IMR-90 (cell line): ENCODE results near the gene TIMM21. TPM values are rescaled to one million over a fixed set of nuclear protein-coding genes. Genes with fewer than 3 reads are reported as not detected.

Experiments used
- ATAC-seq: fragments of 200-7000 bp; cut with Tn5 transposase; 2 replicates; pipeline ENCODE4 v1.9.1; 2020; ENCODE audit warnings: low read depth, mild to moderate bottlenecking, moderate library complexity
- BruUV-seq: library from RNA; stranded (reverse); fragments of 400-500 nt; replicated peaks from 2 replicates; lab custom pipeline; 2021; lab: Mats Ljungman, UMichigan
- CTCF ChIA-PET: fragments of 300-600 bp; formaldehyde crosslinking; extraction: SDS; loops from one replicate; lab custom pipeline; 2021; ENCODE audit warnings: antibody characterized with exemption; lab: Yijun Ruan, JAX
- POLR2A ChIA-PET: fragments of 300-600 bp; sonication (Branson Sonifier 250); formaldehyde crosslinking; loops from one replicate; lab custom pipeline; 2022; ENCODE audit warnings: antibody characterized with exemption; ENCODE audit not compliant: unreplicated experiment; lab: Charles Lee
- DNase-seq: peaks from one replicate; pipeline ENCODE4 v3.0.0; 2013
- H2AFZ ChIP-seq: replicated peaks from 2 replicates; pipeline ENCODE3; 2013; ENCODE audit warnings: low read length, mild to moderate bottlenecking; ENCODE audit not compliant: poor library complexity
- H2AK5ac ChIP-seq: 2 replicates; pipeline ENCODE4 v1.6.1; 2013; ENCODE audit warnings: low read depth, low read length, inconsistent platforms
- H2AK9ac ChIP-seq: replicated peaks from 2 replicates; pipeline ENCODE3; 2013; ENCODE audit warnings: mild to moderate bottlenecking, low read depth, low read length, moderate library complexity; ENCODE audit not compliant: poor library complexity
- H2BK120ac ChIP-seq: 2 replicates; pipeline ENCODE4 v1.6.1; 2013; ENCODE audit warnings: low read depth, low read length, inconsistent platforms
- H2BK15ac ChIP-seq: 3 replicates; pipeline ENCODE4 v1.6.1; 2013; ENCODE audit warnings: low read depth, low read length, inconsistent platforms
- H2BK20ac ChIP-seq: 2 replicates; pipeline ENCODE4 v1.6.1; 2013; ENCODE audit warnings: low read depth, mild to moderate bottlenecking, inconsistent platforms, low read length, moderate library complexity
- H2BK5ac ChIP-seq: 2 replicates; pipeline ENCODE4 v1.6.1; 2013; ENCODE audit warnings: mild to moderate bottlenecking, low read depth, low read length, inconsistent platforms; ENCODE audit not compliant: poor library complexity, severe bottlenecking
- H3K14ac ChIP-seq: replicated peaks from 2 replicates; pipeline ENCODE4 v1.6.1; 2013; ENCODE audit warnings: low read depth, low read length, inconsistent platforms
- H3K18ac ChIP-seq: 2 replicates; pipeline ENCODE4 v1.6.1; 2013; ENCODE audit warnings: low read depth, low read length, control low read depth
- H3K23ac ChIP-seq: 2 replicates; pipeline ENCODE4 v1.6.1; 2013; ENCODE audit warnings: low read depth, low read length, inconsistent platforms
- H3K27ac ChIP-seq: 2 replicates; pipeline ENCODE4 v1.5.1; 2013; ENCODE audit warnings: mild to moderate bottlenecking, control low read depth, low read length; ENCODE audit not compliant: insufficient read depth
- H3K27me3 ChIP-seq: 2 replicates; pipeline ENCODE4 v1.6.1; 2013; ENCODE audit warnings: low read length; ENCODE audit not compliant: control insufficient read depth, insufficient read depth
- H3K36me3 ChIP-seq: 2 replicates; pipeline ENCODE4 v1.6.1; 2013; ENCODE audit warnings: low read length, mixed read lengths; ENCODE audit not compliant: control insufficient read depth, insufficient read depth
- H3K4ac ChIP-seq: 2 replicates; pipeline ENCODE4 v1.6.1; 2013; ENCODE audit warnings: low read depth, low read length, inconsistent platforms
- H3K4me1 ChIP-seq: 2 replicates; pipeline ENCODE4 v1.6.1; 2013; ENCODE audit warnings: low read length, mixed read lengths; ENCODE audit not compliant: control insufficient read depth, insufficient read depth
- H3K4me2 ChIP-seq: 2 replicates; pipeline ENCODE4 v1.6.1; 2013; ENCODE audit warnings: low read depth, mild to moderate bottlenecking, control low read depth, low read length, moderate library complexity
- H3K4me3 ChIP-seq: 2 replicates; pipeline ENCODE4 v1.5.1; 2013; ENCODE audit warnings: low read depth, mild to moderate bottlenecking, control low read depth, low read length, moderate library complexity; ENCODE audit not compliant: insufficient read depth
- H3K56ac ChIP-seq: 2 replicates; pipeline ENCODE4 v1.6.1; 2013; ENCODE audit warnings: low read length, inconsistent platforms; ENCODE audit not compliant: insufficient read depth; ENCODE audit errors: extremely low read depth
- H3K79me1 ChIP-seq, 2 experiments: 2 replicates each; pipeline ENCODE4 v1.6.1; 2013; ENCODE audit warnings: low read length in 2 of 2, inconsistent platforms in 1 of 2, low read depth in 1 of 2
- H3K9ac ChIP-seq: 2 replicates; pipeline ENCODE4 v1.6.1; 2013; ENCODE audit warnings: low read depth, low read length, control low read depth
- H3K9me1 ChIP-seq: 2 replicates; pipeline ENCODE4 v1.6.1; 2013; ENCODE audit warnings: low read length, inconsistent platforms; ENCODE audit not compliant: insufficient read depth
- H3K9me3 ChIP-seq: 2 replicates; pipeline ENCODE4 v1.6.1; 2013; ENCODE audit warnings: low read length; ENCODE audit not compliant: control insufficient read depth, insufficient read depth
- H4K20me1 ChIP-seq: 2 replicates; pipeline ENCODE4 v1.6.1; 2013; ENCODE audit warnings: low read length, inconsistent platforms; ENCODE audit not compliant: insufficient read depth
- H4K5ac ChIP-seq: 2 replicates; pipeline ENCODE4 v1.6.1; 2013; ENCODE audit warnings: mild to moderate bottlenecking, low read depth, low read length, control low read depth
- H4K8ac ChIP-seq, 2 experiments: 2 replicates each; pipeline ENCODE4 v1.6.1; 2013; ENCODE audit warnings: low read depth in 2 of 2, low read length in 2 of 2, control low read depth in 1 of 2, inconsistent platforms in 1 of 2
- H4K91ac ChIP-seq: 2 replicates; pipeline ENCODE4 v1.6.1; 2013; ENCODE audit warnings: low read depth, low read length, inconsistent platforms; ENCODE audit not compliant: insufficient read depth
- BHLHE40 ChIP-seq: fragments of 150-350 bp; IDR thresholded peaks from 2 replicates; pipeline ENCODE4 v1.6.1; 2016; ENCODE audit warnings: mild to moderate bottlenecking, low read depth, low read length
- CTCF ChIP-seq: conservative IDR thresholded peaks from 2 replicates; pipeline ENCODE4 v1.5.1; 2012; ENCODE audit warnings: mild to moderate bottlenecking, low read depth, low read length, improper control_type of control experiment
- ELK1 ChIP-seq: fragments of 150-350 bp; IDR thresholded peaks from 2 replicates; pipeline ENCODE4 v1.6.1; 2016; ENCODE audit warnings: low read depth, mild to moderate bottlenecking, low read length, moderate library complexity, borderline replicate concordance
- FOS ChIP-seq: fragments of 150-350 bp; IDR thresholded peaks from 2 replicates; pipeline ENCODE4 v1.6.1; 2016; ENCODE audit warnings: low read depth, low read length
- MAZ ChIP-seq: IDR thresholded peaks from 2 replicates; pipeline ENCODE4 v1.6.1; 2012; ENCODE audit warnings: low read depth, mild to moderate bottlenecking, low read length, improper control_type of control experiment, moderate library complexity, borderline replicate concordance
- POLR2A ChIP-seq: IDR thresholded peaks from 2 replicates; pipeline ENCODE4 v1.6.1; 2012; ENCODE audit warnings: mild to moderate bottlenecking, low read depth, low read length
- RAD21 ChIP-seq: IDR thresholded peaks from 2 replicates; pipeline ENCODE4 v1.6.1; 2012; ENCODE audit warnings: low read length, improper control_type of control experiment
- RFX5 ChIP-seq: IDR thresholded peaks from 2 replicates; pipeline ENCODE4 v1.8.0; 2012; ENCODE audit warnings: low read depth, mild to moderate bottlenecking, low read length, moderate library complexity
- SMC3 ChIP-seq: fragments of 150-350 bp; IDR thresholded peaks from 2 replicates; pipeline ENCODE4 v1.6.1; 2016; ENCODE audit warnings: low read depth, mild to moderate bottlenecking, antibody characterized with exemption, low read length, moderate library complexity
- WGBS, 2 experiments: methylation state at CpG; one replicate each; pipeline versions ENCODE4 v1.1.5 to v1.1.7; 2013; ENCODE audit warnings: missing lambda C conversion rate in 2 of 2; ENCODE audit not compliant: insufficient read length in 1 of 2; ENCODE audit errors: extremely low coverage in 2 of 2; 5-methylcytosine and 5-hydroxymethylcytosine counted together
- dilution Hi-C: fragments of 300-500 bp; cut with HindIII; formaldehyde crosslinking; loops from one replicate; pipeline ENCODE4 v1.14.3; 2018; ENCODE audit warnings: low sequenced_read_pairs; ENCODE audit not compliant: unreplicated experiment
- in situ Hi-C: fragments of 300-500 bp; cut with MboI; formaldehyde crosslinking; loops from 3 replicates; pipeline ENCODE4 v1.14.3; 2019; ENCODE audit warnings: low sequenced_read_pairs, inconsistent platforms, mixed read lengths
- intact Hi-C: fragments of 100-400 bp; cut with micrococcal nuclease; formaldehyde crosslinking; loops from 2 replicates; pipeline ENCODE4 v1.10.0; 2022
- polyA plus RNA-seq, 3 experiments: library from polyadenylated mRNA; depleted of rRNA; stranded (reverse); fragments of >200 nt; gene quantifications; 2 replicates each; pipeline ENCODE4 v1.2.3, GENCODE V29; 2012; ENCODE audit warnings: low replicate concordance in 1 of 3
- total RNA-seq: library from RNA; depleted of rRNA; stranded (reverse); fragments of >200 nt; gene quantifications from 2 replicates; pipeline ENCODE4 v1.2.3, GENCODE V29; 2012

TIMM21 gene
- total and polyA plus RNA-seq, 2 of the 4 experiments (the other 2 are of a cell fraction), result 42.8 to 52.7 TPM

- Histone ChIP-seq H3K18ac (peak overlapping the region; percentile 87), H2BK5ac (peak overlapping the region; percentile 36), H4K5ac (peak overlapping the region; percentile 91), H3K4me2 (no peak overlapping the region), H3K9ac (0 out of 2 replicates have a peak overlapping the region, but pooled peaks have one; percentile 9), H3K4me3 (no peak overlapping the region), H3K27ac (peak overlapping the region; percentile 20; the same call in 1 of the 2 replicates), H3K36me3 (no peaks in the 10 kb centered on the region), H2BK15ac (peak overlapping the region; percentile 84; the same call in 2 of the 3 replicates), H3K14ac (peak overlapping the region; percentile 7), H3K9me3 (peaks cover 3% of the 10 kb centered on the region; the same call in 1 of the 2 replicates), H3K56ac (no peak overlapping the region), H3K4ac (peak overlapping the region; percentile 73), H2AFZ (peak overlapping the region; percentile 89), H3K4me1 (peaks cover 11% of the 10 kb centered on the region), H4K91ac (peak overlapping the region; percentile 70), H2AK5ac (peak overlapping the region; percentile 75; the same call in 1 of the 2 replicates), H4K8ac (peak overlapping the region; percentile 71 to 76; a peak in 3 of 4 replicates), H3K23ac (no peak overlapping the region; the same call in 1 of the 2 replicates), H2AK9ac (peak overlapping the region; percentile 87), H3K79me1 (no peaks in the 10 kb centered on the region), H4K20me1 (no peaks in the 10 kb centered on the region), H2BK120ac (peak overlapping the region; percentile 89), H3K27me3 (no peaks in the 10 kb centered on the region), H2BK20ac (peak overlapping the region; percentile 85), H3K9me1 (peaks cover 7% of the 10 kb centered on the region; the same call in 1 of the 2 replicates)
- peak; percentile 63 for ATAC-seq
- CTCF ChIA-PET, result interaction anchor here (0.6 to 1.2 kb wide), 4 partner anchors 23 to 1354 kb away, joined by 3 to 7 read pairs (median 4); no protein-coding TSS in a partner anchor
- POLR2A ChIA-PET, result no interaction called here
- WGBS, 2 experiments, result no CpG with 5 or more reads among the region's 9 CpGs
- no TSS peak for BruUV-seq
- TF ChIP-seq FOS (no peak), RFX5 (no peak), POLR2A (no peak), RAD21 (peak; percentile 85), MAZ (no peak), BHLHE40 (no peak), SMC3 (peak; percentile 82), CTCF (peak; percentile 89), ELK1 (no peak)
- in situ Hi-C loops, result loop anchor here (5.0 kb wide), 1 partner anchor 1355 kb away; no protein-coding TSS in a partner anchor
- dilution Hi-C loops, result no loop called here
- intact Hi-C loops, result loop anchor here (1.0 to 10.0 kb wide), 6 partner anchors 275 to 1355 kb away; no protein-coding TSS in a partner anchor
- peak; percentile 65 for DNase-seq
Observed at GRCh38 chr18:74116633-74117554, 31.4 kb upstream of the TIMM21 start.
